ENCODE results near the gene BMP5. TPM values are rescaled to one million over a fixed set of nuclear protein-coding genes. Genes with fewer than 3 reads are reported as not detected.

The BMP5 gene
- total and polyA plus RNA-seq, 2 donors (not counting 3 experiments of a cell fraction or from before 2014, with no cell fraction given): not detected

DNA sequence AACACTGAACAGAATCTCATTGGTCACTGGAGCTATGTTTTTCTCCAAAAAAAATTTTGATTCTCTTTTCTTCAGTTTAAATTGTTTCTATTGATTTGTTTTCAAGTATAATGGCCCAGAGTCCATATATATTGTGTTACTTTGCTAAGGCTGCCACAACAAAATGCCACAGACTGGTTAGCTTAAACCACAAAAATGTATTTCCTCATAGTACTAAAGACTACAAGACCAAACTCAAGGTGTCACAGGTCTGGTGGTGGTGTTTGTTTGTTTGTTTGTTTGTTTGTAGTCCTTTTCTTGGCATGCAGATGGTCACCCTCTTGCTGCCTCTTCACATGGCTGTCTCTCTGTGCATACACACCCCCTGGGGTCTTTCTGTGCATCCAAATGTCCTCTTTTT, 34.0 kb downstream of the BMP5 start:
- Histone ChIP-seq H4K20me1 (replicated peaks; ENCODE audit: control insufficient read depth, extremely low read depth, insufficient read depth, low read length) (no peaks in the 10 kb centered on the region), H3K79me2 (ENCODE audit: control insufficient read depth, insufficient read depth, low read length) (no peaks in the 10 kb centered on the region), H3K9me3 (replicated peaks; ENCODE audit: control insufficient read depth, insufficient read depth, low read length) (no peaks in the 10 kb centered on the region), H3K4me2 (ENCODE audit: insufficient read depth, low read length) (no peak overlapping the region), H3K9me1 (replicated peaks; ENCODE audit: control insufficient read depth, extremely low read depth, insufficient read depth, low read length) (no peaks in the 10 kb centered on the region), H3K36me3 (ENCODE audit: control insufficient read depth in 2 of 2, extremely low read depth in 1 of 2, insufficient read depth in 2 of 2, low read length in 2 of 2) (no peaks in the 10 kb centered on the region), H3K9ac (replicated peaks; ENCODE audit: extremely low read depth, insufficient read depth, low read length) (no peak overlapping the region), H3K27me3 (ENCODE audit: control insufficient read depth in 2 of 2, insufficient read depth in 2 of 2, low read length in 2 of 2) (no peaks in the 10 kb centered on the region), H2AFZ (ENCODE audit: low read depth, low read length) (no peak overlapping the region), H3K4me1 (ENCODE audit: control insufficient read depth, extremely low read depth, insufficient read depth, low read length) (no peaks in the 10 kb centered on the region), H3K4me3 (replicated peaks in 1 of 3; ENCODE audit: insufficient read depth in 1 of 3, low read depth in 1 of 3, low read length in 3 of 3) (no peak overlapping the region), H3K27ac (ENCODE audit: insufficient read depth, low read depth, low read length) (no peak overlapping the region)
- intact Hi-C loops (cut with micrococcal nuclease) (no loop called here), dilution Hi-C loops (cut with MboI; ENCODE audit: extremely low pct_ligation_motif_present, low sequenced_read_pairs) (no loop called here)
- ChIA-PET POLR2A (no interaction called here), CTCF (no interaction called here)
- TF ChIP-seq CTCF (IDR thresholded peaks at IDR 0.05; ENCODE audit: extremely low read depth in 1 of 2, insufficient read depth in 1 of 2, low read depth in 1 of 2, low read length in 2 of 2) (no peak), FOS (IDR thresholded peaks at IDR 0.05; ENCODE audit: borderline replicate concordance, insufficient read depth, low read length) (no peak), POLR2A (IDR thresholded peaks at IDR 0.05; ENCODE audit: low read depth, low read length) (no peak), EZH2 (IDR thresholded peaks at IDR 0.05; ENCODE audit: borderline replicate concordance, low read depth, low read length, severe bottlenecking) (no peak), MAX (IDR thresholded peaks at IDR 0.05; ENCODE audit: insufficient read depth, insufficient read length) (no peak), GATA2 (IDR thresholded peaks at IDR 0.05; ENCODE audit: insufficient read depth, insufficient read length, low read depth, low read length) (no peak), MYC (IDR thresholded peaks at IDR 0.05; ENCODE audit: low read depth, low read length) (no peak), POLR2AphosphoS5 (IDR thresholded peaks at IDR 0.05; ENCODE audit: insufficient read depth, low read depth, low read length) (no peak), JUN (IDR thresholded peaks at IDR 0.05; ENCODE audit: borderline replicate concordance, insufficient read depth, insufficient read length, low read depth) (no peak)
- DNase-seq (ENCODE audit: low read depth, low spot score): no peak
- no peak for FAIRE-seq
- no TSS peak for BruUV-seq (replicated peaks)

Data from endothelial cell of umbilical vein (primary cell).